HepG2 (cell line): ENCODE measurements around the gene HAGHL. TPM values are rescaled to one million over a fixed set of nuclear protein-coding genes. Genes with fewer than 3 reads are reported as not detected.

Experiments
- ATAC-seq: fragments of 200-7000 bp; cut with Tn5 transposase; 3 replicates; pipeline ENCODE4 v1.9.1; 2020; ENCODE audit warnings: mild to moderate bottlenecking, moderate library complexity
- BruUV-seq: library from RNA; stranded (reverse); fragments of 400-500 nt; replicated peaks from 2 replicates; lab custom pipeline; 2021; lab: Mats Ljungman, UMichigan
- CTCF ChIA-PET: fragments of 300-600 bp; formaldehyde crosslinking; extraction: SDS; loops from one replicate; lab custom pipeline; 2021; ENCODE audit warnings: low total read pairs, inconsistent platforms, low intra/inter-chr PET ratio; lab: Yijun Ruan, JAX
- POLR2A ChIA-PET: fragments of 350-600 bp; sonication (Branson Sonifier 250); formaldehyde crosslinking; loops from one replicate; lab custom pipeline; 2020; ENCODE audit warnings: antibody characterized with exemption, inconsistent platforms; lab: Yijun Ruan, JAX
- DNase-seq: peaks from one replicate; pipeline ENCODE4 v3.0.0-alpha.2; 2015; ENCODE audit warnings: low spot score
- FAIRE-seq: peaks from 3 replicates; lab custom pipeline; 2011; peaks lifted over from hg19 to GRCh38; lab: Jason Lieb, UNC
- H2AFZ ChIP-seq: one replicate; pipeline ENCODE4 v1.6.1; 2011; ENCODE audit warnings: low read length, inconsistent platforms
- H3K27ac ChIP-seq: fragments of 300-600 bp; 3 replicates; pipeline ENCODE4 v1.8.0; 2011; ENCODE audit warnings: mixed run types, mild to moderate bottlenecking, mixed read lengths, low read length, inconsistent platforms; ENCODE audit not compliant: insufficient read depth; ENCODE audit errors: extremely low read length
- H3K27me3 ChIP-seq, 2 experiments: fragments of 200-600 bp in 1 of 2; 2 replicates in 1 of 2; 3 replicates in 1 of 2; pipeline versions ENCODE4 v1.6.0 to v1.8.0; 2011; ENCODE audit warnings: low read length in 2 of 2, mild to moderate bottlenecking in 2 of 2, moderate library complexity in 2 of 2, inconsistent platforms in 1 of 2; ENCODE audit not compliant: insufficient read depth in 2 of 2, control insufficient read depth in 1 of 2
- H3K36me3 ChIP-seq, 2 experiments: fragments of 200-600 bp in 1 of 2; replicated peaks in 1 of 2; 2 replicates in 1 of 2; 3 replicates in 1 of 2; pipeline versions ENCODE4 v1.5.1 to v1.8.0; 2011; ENCODE audit warnings: low read length in 2 of 2, inconsistent platforms in 1 of 2; ENCODE audit not compliant: insufficient read depth in 2 of 2, control insufficient read depth in 1 of 2
- H3K4me1 ChIP-seq: 2 replicates; pipeline ENCODE4 v1.5.1; 2012; ENCODE audit warnings: low read length, inconsistent platforms; ENCODE audit not compliant: insufficient read depth
- H3K4me2 ChIP-seq: 2 replicates; pipeline ENCODE4 v1.6.0; 2011; ENCODE audit warnings: low read depth, low read length, inconsistent platforms
- H3K4me3 ChIP-seq, 3 experiments: fragments of 200-600 bp in 1 of 3; sonication (generic), shearing (Covaris generic) in 1 of 3; replicated peaks in 1 of 3; 2 replicates each; pipeline ENCODE4 v1.5.1; 2011 to 2016; ENCODE audit warnings: low read length in 3 of 3, inconsistent platforms in 2 of 3, low read depth in 2 of 3, mild to moderate bottlenecking in 2 of 3, control low read depth in 1 of 3, mixed read lengths in 1 of 3; ENCODE audit not compliant: insufficient read depth in 1 of 3
- H3K79me2 ChIP-seq: one replicate; pipeline ENCODE4 v1.6.1; 2011; ENCODE audit warnings: low read length, inconsistent platforms; ENCODE audit not compliant: insufficient read depth
- H3K9ac ChIP-seq: 2 replicates; pipeline ENCODE4 v1.6.0; 2011; ENCODE audit warnings: mild to moderate bottlenecking, low read depth, low read length, inconsistent platforms; ENCODE audit not compliant: insufficient read depth
- H3K9me3 ChIP-seq: 2 replicates; pipeline ENCODE4 v1.5.1; 2012; ENCODE audit warnings: mild to moderate bottlenecking, low read length
- H4K20me1 ChIP-seq: 2 replicates; pipeline ENCODE4 v1.6.0; 2011; ENCODE audit warnings: inconsistent platforms, mild to moderate bottlenecking, low read length, moderate library complexity; ENCODE audit not compliant: insufficient read depth
- CEBPG ChIP-seq: IDR thresholded peaks from 2 replicates; pipeline ENCODE4 v1.6.1; 2016
- ELF4 ChIP-seq: sonication (generic); formaldehyde crosslinking; IDR thresholded peaks from 2 replicates; pipeline ENCODE4 v1.5.0; 2020; ENCODE audit warnings: missing genetic modification reagents, mild to moderate bottlenecking, moderate library complexity, borderline replicate concordance
- FLYWCH1 ChIP-seq: sonication (generic); formaldehyde crosslinking; IDR thresholded peaks from 2 replicates; pipeline ENCODE4 v1.8.1; 2023; ENCODE audit warnings: mild to moderate bottlenecking, missing genetic modification reagents
- GATA4 ChIP-seq: sonication (generic); IDR thresholded peaks from 2 replicates; pipeline ENCODE4 v1.6.1; 2016; ENCODE audit warnings: antibody characterized with exemption, low read depth, borderline replicate concordance
- GLI4 ChIP-seq: sonication (generic); formaldehyde crosslinking; IDR thresholded peaks from 2 replicates; pipeline ENCODE4 v1.5.1; 2020; ENCODE audit warnings: missing genetic modification reagents, mild to moderate bottlenecking, moderate library complexity, borderline replicate concordance
- GTF2F1 ChIP-seq: fragments of 150-350 bp; IDR thresholded peaks from 2 replicates; pipeline ENCODE4 v1.6.1; 2014; ENCODE audit warnings: low read length
- KAT2B ChIP-seq: fragments of 150-350 bp; IDR thresholded peaks from 2 replicates; pipeline ENCODE4 v1.6.1; 2014; ENCODE audit warnings: low read depth, low read length, borderline replicate concordance
- MAFF ChIP-seq: IDR thresholded peaks from 2 replicates; pipeline ENCODE4 v1.6.1; 2011; ENCODE audit warnings: low read depth, low read length, improper control_type of control experiment
- MATR3 ChIP-seq: sonication (generic); formaldehyde crosslinking; IDR thresholded peaks from 2 replicates; pipeline ENCODE4 v1.4.0; 2020; ENCODE audit warnings: missing genetic modification reagents
- NFYC ChIP-seq: IDR thresholded peaks from 2 replicates; pipeline ENCODE4 v1.6.1; 2016; ENCODE audit warnings: missing genetic modification reagents, missing compliant biosample characterization
- NR1H2 ChIP-seq: sonication (generic); formaldehyde crosslinking; IDR thresholded peaks from 2 replicates; pipeline ENCODE4 v1.8.1; 2022; ENCODE audit warnings: low read depth, missing genetic modification reagents, borderline replicate concordance
- SATB2 ChIP-seq: sonication (generic); formaldehyde crosslinking; IDR thresholded peaks from 2 replicates; pipeline ENCODE4 v1.5.0; 2020; ENCODE audit warnings: missing genetic modification reagents
- TAF15 ChIP-seq: fragments of 200-400 bp; formaldehyde crosslinking; IDR thresholded peaks from one replicate; pipeline ENCODE4 v1.6.1; 2018; ENCODE audit warnings: mild to moderate bottlenecking, low read depth, low read length; ENCODE audit not compliant: poor library complexity, severe bottlenecking
- XBP1 ChIP-seq: sonication (generic); formaldehyde crosslinking; IDR thresholded peaks from 2 replicates; pipeline ENCODE4 v1.5.0; 2020; ENCODE audit warnings: missing genetic modification reagents
- ZBTB21 ChIP-seq: sonication (generic); formaldehyde crosslinking; IDR thresholded peaks from 2 replicates; pipeline ENCODE4 v1.4.0; 2020; ENCODE audit warnings: missing genetic modification reagents
- ZFP36L2 ChIP-seq: sonication (generic); formaldehyde crosslinking; IDR thresholded peaks from 2 replicates; pipeline ENCODE4 v1.4.0; 2020; ENCODE audit warnings: missing genetic modification reagents
- ZMAT3 ChIP-seq: sonication (generic); formaldehyde crosslinking; conservative IDR thresholded peaks from 2 replicates; pipeline ENCODE4 v1.7.0; 2021; ENCODE audit warnings: missing genetic modification reagents
- ZNF724P ChIP-seq: sonication (generic); formaldehyde crosslinking; IDR thresholded peaks from 2 replicates; pipeline ENCODE4 v1.8.0; 2022; ENCODE audit warnings: missing genetic modification reagents, borderline replicate concordance
- WGBS: methylation state at CpG from one replicate; pipeline ENCODE4 v1.1.6; 2017; ENCODE audit warnings: low lambda C conversion rate; 5-methylcytosine and 5-hydroxymethylcytosine counted together
- in situ Hi-C: cut with HindIII; loops from 2 replicates; pipeline ENCODE4 v1.10.0; 2017; ENCODE audit warnings: low pct_unique_long_range_greater_than_20kb; ENCODE audit not compliant: extremely low pct_ligation_motif_present
- intact Hi-C: fragments of 100-400 bp; cut with micrococcal nuclease; formaldehyde crosslinking; loops from one replicate; pipeline ENCODE4 v1.10.0; 2022; ENCODE audit not compliant: unreplicated experiment
- polyA plus RNA-seq, 8 experiments: library from polyadenylated mRNA; depleted of rRNA in 3 of 8; stranded (reverse) in 7 of 8; unstranded in 1 of 8; fragments of >200 nt; fragmentation: Illumina TruSeq in 4 of 8; extraction: Trizol in 4 of 8; gene quantifications; 2 replicates each; pipeline versions ENCODE4 v1.2.1 to v1.2.3, GENCODE V29; 2011 to 2016; ENCODE audit warnings: low read depth in 4 of 8, missing spikeins in 1 of 8, mixed read lengths in 1 of 8; ENCODE audit not compliant: insufficient read depth in 1 of 8
- total RNA-seq, 5 experiments: library from RNA; depleted of rRNA; stranded (reverse); fragments of >200 nt; fragmentation: Illumina TruSeq; extraction: Trizol; gene quantifications; 2 replicates each; pipeline ENCODE4 v1.2.3, GENCODE V29; 2016; ENCODE audit warnings: low read depth in 1 of 5
- TF ChIP-seq, protein P1 (sequence below): sonication (generic); formaldehyde crosslinking; conservative IDR thresholded peaks from 2 replicates; pipeline ENCODE4 v1.4.0; 2020; ENCODE audit warnings: missing genetic modification reagents
- TF ChIP-seq, protein P2 (sequence below): sonication (generic); formaldehyde crosslinking; IDR thresholded peaks from 2 replicates; pipeline ENCODE4 v1.8.1; 2022; ENCODE audit warnings: mild to moderate bottlenecking, missing genetic modification reagents
- TF ChIP-seq, protein P3 (sequence below): sonication (generic); formaldehyde crosslinking; IDR thresholded peaks from 2 replicates; pipeline ENCODE4 v1.4.0; 2020; ENCODE audit warnings: missing genetic modification reagents, borderline replicate concordance

The HAGHL gene
- total and polyA plus RNA-seq, 2 of the 13 experiments (the other 11 are each of a cell fraction or from before 2014, with no cell fraction given): 3.4 to 8.4 TPM

DNA sequence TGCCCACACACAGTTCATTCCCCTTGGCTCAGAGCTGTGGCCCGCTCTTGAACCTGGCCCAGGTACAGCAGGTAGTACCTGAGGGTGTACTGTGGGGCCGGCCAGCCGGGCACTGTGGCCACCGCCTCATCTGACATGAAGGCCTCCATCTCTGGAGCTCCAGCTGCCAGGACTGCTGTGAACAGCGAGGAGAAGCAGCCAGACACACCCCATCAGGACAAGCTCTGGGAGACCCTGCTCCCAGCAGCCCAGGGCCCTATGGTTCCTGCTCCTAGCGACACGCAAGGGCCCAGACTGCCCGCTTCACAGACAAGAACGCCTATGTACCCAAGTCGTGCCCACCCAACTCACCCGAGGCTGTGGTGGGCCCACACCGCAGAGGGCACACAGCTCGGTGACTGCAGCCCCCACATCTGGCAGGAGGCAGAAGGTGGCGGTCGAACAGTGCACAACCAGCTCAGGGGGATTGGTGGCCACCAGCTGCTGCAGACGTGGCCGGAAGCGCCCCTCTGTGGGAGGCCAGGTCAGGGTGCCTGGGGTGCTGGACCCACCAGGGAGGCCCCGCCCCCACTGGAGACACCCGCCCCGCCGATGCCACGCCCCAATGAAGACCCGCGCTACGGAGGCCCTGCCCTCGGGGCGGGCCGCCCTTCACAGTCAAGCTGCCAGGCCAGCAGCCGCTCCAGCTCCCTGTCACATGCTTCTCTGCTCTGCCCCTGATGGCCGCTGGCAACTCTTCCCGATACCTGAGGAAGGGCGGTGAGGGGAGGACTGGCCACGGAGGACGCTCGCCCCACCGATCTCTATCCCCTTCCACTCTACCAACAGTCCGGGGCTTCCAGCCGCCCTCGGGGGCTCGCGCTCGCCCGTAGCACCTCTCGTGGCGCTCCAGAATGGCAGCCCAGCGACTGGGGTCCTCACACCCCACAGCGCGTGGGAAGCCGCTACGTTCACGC is 47.8 kb upstream of the HAGHL start:
- Histone ChIP-seq H3K9me3 (no peaks in the 10 kb centered on the region), H3K4me1 (peaks cover 47% of the 10 kb centered on the region), H2AFZ (no peak overlapping the region), H3K79me2 (peaks cover 16% of the 10 kb centered on the region), H3K4me3 (peak overlapping the region; percentile 55 to 85 (median 61); a peak in 5 of 6 replicates), H3K4me2 (peak overlapping the region; percentile 99), H4K20me1 (0 out of 2 replicates have a peak, but pooled peaks cover 3% of the 10 kb centered on the region), H3K36me3 (peaks cover 8 to 14% of the 10 kb centered on the region in 2 experiments; a peak in 4 of 5 replicates), H3K9ac (peak overlapping the region; percentile 75), H3K27me3 (no peaks in the 10 kb centered on the region; a peak in 1 of 5 replicates), H3K27ac (peak overlapping the region; percentile 80)
- TSS peak; percentile 67 for BruUV-seq
- peak; percentile 60 for ATAC-seq
- ChIA-PET POLR2A (interaction anchor here (0.5 to 4.4 kb wide), 12 partner anchors 10 to 624 kb away, joined by 3 to 34 read pairs (median 5); partner anchors contain the start of genes ANTKMT, METTL26, RHOT2 and WDR24), CTCF (no interaction called here)
- in situ Hi-C loops: no loop called here
- WGBS: 0% methylated on average over 1 of the region's 52 CpGs
- no peak for FAIRE-seq
- DNase-seq: peak; percentile 74
- intact Hi-C loops: no loop called here
- TF ChIP-seq KAT2B: no peak
- no peak for TF ChIP-seq MAFF
- TF ChIP-seq, protein P1, sequence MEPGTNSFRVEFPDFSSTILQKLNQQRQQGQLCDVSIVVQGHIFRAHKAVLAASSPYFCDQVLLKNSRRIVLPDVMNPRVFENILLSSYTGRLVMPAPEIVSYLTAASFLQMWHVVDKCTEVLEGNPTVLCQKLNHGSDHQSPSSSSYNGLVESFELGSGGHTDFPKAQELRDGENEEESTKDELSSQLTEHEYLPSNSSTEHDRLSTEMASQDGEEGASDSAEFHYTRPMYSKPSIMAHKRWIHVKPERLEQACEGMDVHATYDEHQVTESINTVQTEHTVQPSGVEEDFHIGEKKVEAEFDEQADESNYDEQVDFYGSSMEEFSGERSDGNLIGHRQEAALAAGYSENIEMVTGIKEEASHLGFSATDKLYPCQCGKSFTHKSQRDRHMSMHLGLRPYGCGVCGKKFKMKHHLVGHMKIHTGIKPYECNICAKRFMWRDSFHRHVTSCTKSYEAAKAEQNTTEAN: no peak
- TF ChIP-seq ZMAT3 (CRISPR knock-in tag): no peak
- no peak for TF ChIP-seq ZFP36L2 (CRISPR knock-in tag)
- TF ChIP-seq GTF2F1: no peak
- no peak for TF ChIP-seq CEBPG (CRISPR knock-in tag)
- no peak for TF ChIP-seq NR1H2 (CRISPR knock-in tag)
- TF ChIP-seq NFYC: 0 out of 2 replicates have a peak, but pooled peaks have one; percentile 32
- TF ChIP-seq MATR3 (CRISPR knock-in tag): no peak
- 0 out of 2 replicates have a peak, but pooled peaks have one; percentile 41 for TF ChIP-seq GLI4 (CRISPR knock-in tag)
- TF ChIP-seq, protein P2, sequence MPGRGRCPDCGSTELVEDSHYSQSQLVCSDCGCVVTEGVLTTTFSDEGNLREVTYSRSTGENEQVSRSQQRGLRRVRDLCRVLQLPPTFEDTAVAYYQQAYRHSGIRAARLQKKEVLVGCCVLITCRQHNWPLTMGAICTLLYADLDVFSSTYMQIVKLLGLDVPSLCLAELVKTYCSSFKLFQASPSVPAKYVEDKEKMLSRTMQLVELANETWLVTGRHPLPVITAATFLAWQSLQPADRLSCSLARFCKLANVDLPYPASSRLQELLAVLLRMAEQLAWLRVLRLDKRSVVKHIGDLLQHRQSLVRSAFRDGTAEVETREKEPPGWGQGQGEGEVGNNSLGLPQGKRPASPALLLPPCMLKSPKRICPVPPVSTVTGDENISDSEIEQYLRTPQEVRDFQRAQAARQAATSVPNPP: no peak
- TF ChIP-seq, protein P3, sequence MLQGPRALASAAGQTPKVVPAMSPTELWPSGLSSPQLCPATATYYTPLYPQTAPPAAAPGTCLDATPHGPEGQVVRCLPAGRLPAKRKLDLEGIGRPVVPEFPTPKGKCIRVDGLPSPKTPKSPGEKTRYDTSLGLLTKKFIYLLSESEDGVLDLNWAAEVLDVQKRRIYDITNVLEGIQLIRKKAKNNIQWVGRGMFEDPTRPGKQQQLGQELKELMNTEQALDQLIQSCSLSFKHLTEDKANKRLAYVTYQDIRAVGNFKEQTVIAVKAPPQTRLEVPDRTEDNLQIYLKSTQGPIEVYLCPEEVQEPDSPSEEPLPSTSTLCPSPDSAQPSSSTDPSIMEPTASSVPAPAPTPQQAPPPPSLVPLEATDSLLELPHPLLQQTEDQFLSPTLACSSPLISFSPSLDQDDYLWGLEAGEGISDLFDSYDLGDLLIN (CRISPR knock-in tag): peak; percentile 12; the same call in 1 of the 2 replicates
- no peak for TF ChIP-seq ZNF724P
- no peak for TF ChIP-seq ZBTB21 (CRISPR knock-in tag)
- TF ChIP-seq SATB2 (CRISPR knock-in tag): no peak
- TF ChIP-seq ELF4 (CRISPR knock-in tag): no peak
- TF ChIP-seq XBP1 (CRISPR knock-in tag): no peak
- TF ChIP-seq TAF15: no peak
- TF ChIP-seq FLYWCH1 (CRISPR knock-in tag): no peak
- no peak for TF ChIP-seq GATA4
